Thymus (tissue), 11 donors: ENCODE measurements around the gene IGFN1. TPM values are rescaled to one million over a fixed set of nuclear protein-coding genes. Genes with fewer than 3 reads are reported as not detected.

Source experiments
- DNase-seq, 9 donors: peaks; one replicate each; pipeline ENCODE4 v3.0.0-alpha.2; 2013; ENCODE audit warnings: low spot score in 9 of 9, low read depth in 6 of 9, missing footprints in 1 of 9
- H3K27ac ChIP-seq, 2 donors: one replicate each; pipeline ENCODE4 v1.5.1; 2013; ENCODE audit warnings: control low read depth in 1 of 2, low read depth in 1 of 2, low read length in 1 of 2, mild to moderate bottlenecking in 1 of 2, moderate library complexity in 1 of 2
- H3K27me3 ChIP-seq, 2 donors: one replicate each; pipeline ENCODE4 v1.5.1; 2013; ENCODE audit warnings: low read length in 1 of 2; ENCODE audit not compliant: control insufficient read depth in 2 of 2, insufficient read depth in 1 of 2
- H3K36me3 ChIP-seq, 2 donors: one replicate each; pipeline ENCODE4 v1.5.1; 2013; ENCODE audit warnings: low read length in 1 of 2, mild to moderate bottlenecking in 1 of 2, moderate library complexity in 1 of 2; ENCODE audit not compliant: control insufficient read depth in 2 of 2, insufficient read depth in 2 of 2
- H3K4me1 ChIP-seq, 2 donors: one replicate each; pipeline ENCODE4 v1.5.1; 2013; ENCODE audit warnings: low read length in 2 of 2; ENCODE audit not compliant: control insufficient read depth in 2 of 2, insufficient read depth in 2 of 2
- H3K4me3 ChIP-seq, 2 donors: one replicate each; pipeline ENCODE4 v1.5.1; 2013; ENCODE audit warnings: low read length in 2 of 2, control low read depth in 1 of 2, mild to moderate bottlenecking in 1 of 2
- H3K9me3 ChIP-seq, 2 donors: one replicate each; pipeline ENCODE4 v1.5.1; 2013; ENCODE audit warnings: low read length in 1 of 2, mild to moderate bottlenecking in 1 of 2; ENCODE audit not compliant: control insufficient read depth in 2 of 2, insufficient read depth in 1 of 2
- WGBS: extraction: QIAGEN DNeasy Blood & Tissue Kit; methylation state at CpG from one replicate; pipeline ENCODE4 v1.1.7; 2013; 5-methylcytosine and 5-hydroxymethylcytosine counted together
- polyA plus RNA-seq: library from polyadenylated mRNA; stranded (reverse); fragments of 200-250 nt; gene quantifications from one replicate; pipeline ENCODE4 v1.2.3, GENCODE V29; 2013
- total RNA-seq: library from RNA; stranded (reverse); fragments of 120-200 nt; gene quantifications from one replicate; pipeline ENCODE4 v1.2.4, GENCODE V29; 2013
- donor health status: healthy.

IGFN1 gene
- total and polyA plus RNA-seq, 2 donors: 0.39 to 0.80 TPM

GRCh38 chr1:201223852-201224665 lies 33.4 kb downstream of the IGFN1 start:
- H3K36me3 ChIP-seq: no peaks in the 10 kb centered on the region
- H3K4me1 ChIP-seq: no peaks in the 10 kb centered on the region
- WGBS: 90% methylated on average over 17 of the region's 17 CpGs
- no peak for DNase-seq
- no peaks in the 10 kb centered on the region for H3K9me3 ChIP-seq
- H3K27ac ChIP-seq: no peak overlapping the region
- H3K27me3 ChIP-seq: no peaks in the 10 kb centered on the region
- no peak overlapping the region for H3K4me3 ChIP-seq

- H3K9me3 ChIP-seq: no peaks in the 10 kb centered on the region
- no peak overlapping the region for H3K4me3 ChIP-seq
- no peaks in the 10 kb centered on the region for H3K36me3 ChIP-seq
- no peak overlapping the region for H3K27ac ChIP-seq
- no peaks in the 10 kb centered on the region for H3K27me3 ChIP-seq
- no peak for DNase-seq
- WGBS: 80% methylated on average over 7 of the region's 7 CpGs
- H3K4me1 ChIP-seq: no peaks in the 10 kb centered on the region
These were observed 34.2 kb downstream of the IGFN1 start for GRCh38 chr1:201224666-201225370.

GRCh38 chr1:201226178-201226514 lies 35.5 kb downstream of the IGFN1 start:
- WGBS: 79% methylated on average over 7 of the region's 7 CpGs
- Histone ChIP-seq H3K9me3 (no peaks in the 10 kb centered on the region), H3K27ac (no peak overlapping the region), H3K4me1 (no peaks in the 10 kb centered on the region), H3K36me3 (no peaks in the 10 kb centered on the region), H3K27me3 (no peaks in the 10 kb centered on the region), H3K4me3 (no peak overlapping the region)
- no peak for DNase-seq

GRCh38 chr1:201226859-201227488 lies 36.4 kb downstream of the IGFN1 start:
- Histone ChIP-seq H3K4me1 (no peaks in the 10 kb centered on the region), H3K36me3 (no peaks in the 10 kb centered on the region), H3K27ac (no peak overlapping the region), H3K9me3 (no peaks in the 10 kb centered on the region), H3K4me3 (no peak overlapping the region), H3K27me3 (no peaks in the 10 kb centered on the region)
- WGBS: 96% methylated on average over 24 of the region's 24 CpGs
- DNase-seq: no peak

- no peak for DNase-seq
- 87% methylated on average over 16 of the region's 16 CpGs for WGBS
These were observed 37.7 kb downstream of the IGFN1 start for GRCh38 chr1:201228011-201228983.

GRCh38 chr1:201229095-201229494 lies 38.5 kb downstream of the IGFN1 start:
- no peaks in the 10 kb centered on the region for H3K4me1 ChIP-seq
- no peak overlapping the region for H3K4me3 ChIP-seq
- H3K9me3 ChIP-seq: no peaks in the 10 kb centered on the region
- H3K27me3 ChIP-seq: no peaks in the 10 kb centered on the region
- no peak for DNase-seq
- 82% methylated on average over 4 of the region's 4 CpGs for WGBS
- H3K36me3 ChIP-seq: no peaks in the 10 kb centered on the region
- H3K27ac ChIP-seq: no peak overlapping the region

More at GRCh38 chr1:201228011-201228983, 37.7 kb downstream of the IGFN1 start:
- no peak overlapping the region for H3K4me3 ChIP-seq
- no peaks in the 10 kb centered on the region for H3K4me1 ChIP-seq
- no peaks in the 10 kb centered on the region for H3K27me3 ChIP-seq
- H3K36me3 ChIP-seq: no peaks in the 10 kb centered on the region
- no peak overlapping the region for H3K27ac ChIP-seq
- H3K9me3 ChIP-seq: no peaks in the 10 kb centered on the region

- DNase-seq: no peak
- Histone ChIP-seq H3K27me3 (no peaks in the 10 kb centered on the region), H3K27ac (no peak overlapping the region), H3K4me3 (no peak overlapping the region), H3K36me3 (no peaks in the 10 kb centered on the region), H3K9me3 (no peaks in the 10 kb centered on the region), H3K4me1 (no peaks in the 10 kb centered on the region)
- 87% methylated on average over 6 of the region's 6 CpGs for WGBS
These were observed 39.4 kb downstream of the IGFN1 start for GRCh38 chr1:201229771-201230635.

- DNase-seq: no peak
- Histone ChIP-seq H3K27ac (no peak overlapping the region), H3K9me3 (no peaks in the 10 kb centered on the region), H3K4me1 (no peaks in the 10 kb centered on the region), H3K4me3 (no peak overlapping the region), H3K27me3 (no peaks in the 10 kb centered on the region), H3K36me3 (no peaks in the 10 kb centered on the region)
- 93% methylated on average over 4 of the region's 4 CpGs for WGBS
These were observed 40.1 kb downstream of the IGFN1 start for GRCh38 chr1:201230676-201231075.
